Hindlimb muscle (tissue), 1 donor: Measurements from ENCODE around the gene COPS3. TPM values are rescaled to one million over a fixed set of nuclear protein-coding genes. Genes with fewer than 3 reads are reported as not detected.
A peak's percentile ranks its signal among the peaks of the same experiment; 100 is the strongest.

Source experiments
- DNase-seq: peaks from one replicate; pipeline ENCODE4 v3.0.0-alpha.2; 2013
- polyA plus RNA-seq: library from polyadenylated mRNA; unstranded; fragments of 120-200 nt; gene quantifications from one replicate; pipeline ENCODE4 v1.2.1, GENCODE V29; 2013; ENCODE audit not compliant: insufficient read length

COPS3 gene
- 66.6 TPM for polyA plus RNA-seq

GRCh38 chr17:17280613-17281549 lies at the start of gene COPS3:
COPS3 (minus strand) TSS chr17:17281246; CDS start chr17:17281186, 60 bp downstream.
- DNase-seq = peak; percentile 97

GRCh38 chr17:17328251-17328650 lies 47.2 kb upstream of the COPS3 start:
- no peak for DNase-seq

- no peak for DNase-seq
Measured at GRCh38 chr17:17326275-17326875, 45.3 kb upstream of the COPS3 start.

- no peak for DNase-seq
Measured at GRCh38 chr17:17325816-17326215, 44.8 kb upstream of the COPS3 start.

- DNase-seq = no peak
Measured at GRCh38 chr17:17325228-17325627, 44.2 kb upstream of the COPS3 start.

GRCh38 chr17:17324616-17325015 lies 43.6 kb upstream of the COPS3 start:
- no peak for DNase-seq

GRCh38 chr17:17322516-17323510 lies 41.8 kb upstream of the COPS3 start:
- no peak for DNase-seq

GRCh38 chr17:17321356-17322025 lies 40.4 kb upstream of the COPS3 start:
- no peak for DNase-seq

- no peak for DNase-seq
Measured at GRCh38 chr17:17320911-17321220, 39.8 kb upstream of the COPS3 start.

- no peak for DNase-seq
Measured at GRCh38 chr17:17320188-17320910, 39.3 kb upstream of the COPS3 start.

GRCh38 chr17:17315142-17315821 lies 34.2 kb upstream of the COPS3 start:
- no peak for DNase-seq

- DNase-seq = no peak
Measured at GRCh38 chr17:17314501-17315071, 33.5 kb upstream of the COPS3 start.

- no peak for DNase-seq
Measured at GRCh38 chr17:17313350-17313991, 32.4 kb upstream of the COPS3 start.

- no peak for DNase-seq
Measured at GRCh38 chr17:17309356-17309755, 28.3 kb upstream of the COPS3 start.

- DNase-seq = no peak
Measured at GRCh38 chr17:17305281-17305801, 24.3 kb upstream of the COPS3 start.

GRCh38 chr17:17304521-17304985 lies 23.5 kb upstream of the COPS3 start:
- DNase-seq = no peak

GRCh38 chr17:17303847-17304490 lies 22.9 kb upstream of the COPS3 start:
- no peak for DNase-seq

- peak; percentile 90 for DNase-seq
Measured at GRCh38 chr17:17303010-17303846, 22.2 kb upstream of the COPS3 start, which contains the start of gene NT5M. NT5M (plus strand) TSS chr17:17303373; CDS start chr17:17303551, 178 bp downstream.
